Measurements from ENCODE around the gene RGS18.
"Not testable (repeated sequence)": the region's sequence is repeated elsewhere in the genome, so short reads cannot be mapped to it uniquely, and the experiment has no call there.

RGS18 gene

GRCh38 chr1:192186197-192186596 is 27.9 kb downstream of the RGS18 start:
- H3K27ac ChIP-seq (ENCODE audit: low read depth, low read length), result no peak overlapping the region
- no peaks in the 10 kb centered on the region for H3K9me3 ChIP-seq (ENCODE audit: control insufficient read depth in 1 of 2, low read length in 2 of 2)
- no peak overlapping the region for H3K4me3 ChIP-seq (ENCODE audit: low read depth in 1 of 2, low read length in 2 of 2)
- H3K9ac ChIP-seq (ENCODE audit: low read depth in 1 of 2, low read length in 2 of 2), result no peak overlapping the region
- H3K36me3 ChIP-seq (ENCODE audit: control insufficient read depth in 1 of 2, insufficient read depth in 2 of 2, low read length in 2 of 2), result no peaks in the 10 kb centered on the region
- no peaks in the 10 kb centered on the region for H3K27me3 ChIP-seq (ENCODE audit: control insufficient read depth in 1 of 2, insufficient read depth in 2 of 2, low read length in 2 of 2)
- no peaks in the 10 kb centered on the region for H3K4me1 ChIP-seq (ENCODE audit: control insufficient read depth in 1 of 2, insufficient read depth in 2 of 2, low read length in 2 of 2)

GRCh38 chr1:192190066-192190465 is 31.8 kb downstream of the RGS18 start:
- Histone ChIP-seq H3K4me3 (ENCODE audit: low read depth in 1 of 2, low read length in 2 of 2) (no peak overlapping the region), H3K4me1 (ENCODE audit: control insufficient read depth in 1 of 2, insufficient read depth in 2 of 2, low read length in 2 of 2) (no peaks in the 10 kb centered on the region), H3K9me3 (ENCODE audit: control insufficient read depth in 1 of 2, low read length in 2 of 2) (no peaks in the 10 kb centered on the region)

GRCh38 chr1:192201303-192201702 is 43.0 kb downstream of the RGS18 start:
- no peak overlapping the region for H3K9ac ChIP-seq (ENCODE audit: low read depth in 1 of 2, low read length in 2 of 2)
- H3K36me3 ChIP-seq (ENCODE audit: control insufficient read depth in 1 of 2, insufficient read depth in 2 of 2, low read length in 2 of 2), result no peaks in the 10 kb centered on the region
- H3K27ac ChIP-seq (ENCODE audit: low read depth, low read length), result no peak overlapping the region
- no peaks in the 10 kb centered on the region for H3K27me3 ChIP-seq (ENCODE audit: control insufficient read depth in 1 of 2, insufficient read depth in 2 of 2, low read length in 2 of 2)
- H3K9me3 ChIP-seq (ENCODE audit: control insufficient read depth in 1 of 2, low read length in 2 of 2), result peaks cover 5 to 12% of the 10 kb centered on the region in 2 donors
- no peak overlapping the region for H3K4me3 ChIP-seq (ENCODE audit: low read depth in 1 of 2, low read length in 2 of 2)
- no peaks in the 10 kb centered on the region for H3K4me1 ChIP-seq (ENCODE audit: control insufficient read depth in 1 of 2, insufficient read depth in 2 of 2, low read length in 2 of 2)

More at GRCh38 chr1:192190066-192190465, 31.8 kb downstream of the RGS18 start:
- Histone ChIP-seq H3K27ac (ENCODE audit: low read depth, low read length) (no peak overlapping the region), H3K9ac (ENCODE audit: low read depth in 1 of 2, low read length in 2 of 2) (no peak overlapping the region), H3K36me3 (ENCODE audit: control insufficient read depth in 1 of 2, insufficient read depth in 2 of 2, low read length in 2 of 2) (no peaks in the 10 kb centered on the region), H3K27me3 (ENCODE audit: control insufficient read depth in 1 of 2, insufficient read depth in 2 of 2, low read length in 2 of 2) (no peaks in the 10 kb centered on the region)

- Histone ChIP-seq H3K27ac (ENCODE audit: low read depth, low read length) (no peak overlapping the region), H3K27me3 (ENCODE audit: control insufficient read depth in 1 of 2, insufficient read depth in 2 of 2, low read length in 2 of 2) (no peaks in the 10 kb centered on the region), H3K9me3 (ENCODE audit: control insufficient read depth in 1 of 2, low read length in 2 of 2) (peaks cover 0 to 5% of the 10 kb centered on the region in 2 donors), H3K4me3 (ENCODE audit: low read depth in 1 of 2, low read length in 2 of 2) (no peak overlapping the region), H3K9ac (ENCODE audit: low read depth in 1 of 2, low read length in 2 of 2) (no peak overlapping the region), H3K36me3 (ENCODE audit: control insufficient read depth in 1 of 2, insufficient read depth in 2 of 2, low read length in 2 of 2) (no peaks in the 10 kb centered on the region), H3K4me1 (ENCODE audit: control insufficient read depth in 1 of 2, insufficient read depth in 2 of 2, low read length in 2 of 2) (no peaks in the 10 kb centered on the region)
These were observed 66.1 kb downstream of the RGS18 start for GRCh38 chr1:192224396-192224795.

- no peaks in the 10 kb centered on the region for H3K36me3 ChIP-seq (ENCODE audit: control insufficient read depth in 1 of 2, insufficient read depth in 2 of 2, low read length in 2 of 2)
- no peak overlapping the region for H3K27ac ChIP-seq (ENCODE audit: low read depth, low read length)
- peaks cover 0 to 5% of the 10 kb centered on the region in 2 donors for H3K9me3 ChIP-seq (ENCODE audit: control insufficient read depth in 1 of 2, low read length in 2 of 2)
- H3K27me3 ChIP-seq (ENCODE audit: control insufficient read depth in 1 of 2, insufficient read depth in 2 of 2, low read length in 2 of 2), result no peaks in the 10 kb centered on the region
- H3K4me1 ChIP-seq (ENCODE audit: control insufficient read depth in 1 of 2, insufficient read depth in 2 of 2, low read length in 2 of 2), result no peaks in the 10 kb centered on the region
- no peak overlapping the region for H3K4me3 ChIP-seq (ENCODE audit: low read depth in 1 of 2, low read length in 2 of 2)
- H3K9ac ChIP-seq (ENCODE audit: low read depth in 1 of 2, low read length in 2 of 2), result no peak overlapping the region
These were observed 66.6 kb downstream of the RGS18 start for GRCh38 chr1:192224846-192225245.

GRCh38 chr1:192225266-192225665 is 67.0 kb downstream of the RGS18 start:
- Histone ChIP-seq H3K9me3 (ENCODE audit: control insufficient read depth in 1 of 2, low read length in 2 of 2) (peaks cover 0 to 5% of the 10 kb centered on the region in 2 donors), H3K27ac (ENCODE audit: low read depth, low read length) (no peak overlapping the region)

GRCh38 chr1:192225703-192226102 is 67.4 kb downstream of the RGS18 start:
- no peak overlapping the region for H3K4me3 ChIP-seq (ENCODE audit: low read depth in 1 of 2, low read length in 2 of 2)
- no peak overlapping the region for H3K9ac ChIP-seq (ENCODE audit: low read depth in 1 of 2, low read length in 2 of 2)
- peaks cover 0 to 1% of the 10 kb centered on the region in 2 donors for H3K9me3 ChIP-seq (ENCODE audit: control insufficient read depth in 1 of 2, low read length in 2 of 2)
- no peaks in the 10 kb centered on the region for H3K36me3 ChIP-seq (ENCODE audit: control insufficient read depth in 1 of 2, insufficient read depth in 2 of 2, low read length in 2 of 2)
- no peaks in the 10 kb centered on the region for H3K27me3 ChIP-seq (ENCODE audit: control insufficient read depth in 1 of 2, insufficient read depth in 2 of 2, low read length in 2 of 2)
- H3K27ac ChIP-seq (ENCODE audit: low read depth, low read length), result no peak overlapping the region
- H3K4me1 ChIP-seq (ENCODE audit: control insufficient read depth in 1 of 2, insufficient read depth in 2 of 2, low read length in 2 of 2), result no peaks in the 10 kb centered on the region

More at GRCh38 chr1:192225266-192225665, 67.0 kb downstream of the RGS18 start:
- H3K27me3 ChIP-seq (ENCODE audit: control insufficient read depth in 1 of 2, insufficient read depth in 2 of 2, low read length in 2 of 2), result no peaks in the 10 kb centered on the region
- H3K9ac ChIP-seq (ENCODE audit: low read depth in 1 of 2, low read length in 2 of 2), result no peak overlapping the region
- H3K36me3 ChIP-seq (ENCODE audit: control insufficient read depth in 1 of 2, insufficient read depth in 2 of 2, low read length in 2 of 2), result no peaks in the 10 kb centered on the region
- no peak overlapping the region for H3K4me3 ChIP-seq (ENCODE audit: low read depth in 1 of 2, low read length in 2 of 2)
- no peaks in the 10 kb centered on the region for H3K4me1 ChIP-seq (ENCODE audit: control insufficient read depth in 1 of 2, insufficient read depth in 2 of 2, low read length in 2 of 2)

GRCh38 chr1:192227330-192227729 is 69.1 kb downstream of the RGS18 start:
- H3K27ac ChIP-seq (ENCODE audit: low read depth, low read length), result no peak overlapping the region
- H3K4me3 ChIP-seq (ENCODE audit: low read depth in 1 of 2, low read length in 2 of 2), result no peak overlapping the region
- H3K9me3 ChIP-seq (ENCODE audit: control insufficient read depth in 1 of 2, low read length in 2 of 2), result no peaks in the 10 kb centered on the region
- H3K36me3 ChIP-seq (ENCODE audit: control insufficient read depth in 1 of 2, insufficient read depth in 2 of 2, low read length in 2 of 2), result no peaks in the 10 kb centered on the region
- no peak overlapping the region for H3K9ac ChIP-seq (ENCODE audit: low read depth in 1 of 2, low read length in 2 of 2)
- no peaks in the 10 kb centered on the region for H3K4me1 ChIP-seq (ENCODE audit: control insufficient read depth in 1 of 2, insufficient read depth in 2 of 2, low read length in 2 of 2)
- H3K27me3 ChIP-seq (ENCODE audit: control insufficient read depth in 1 of 2, insufficient read depth in 2 of 2, low read length in 2 of 2), result no peaks in the 10 kb centered on the region

GRCh38 chr1:192227980-192228379 is 69.7 kb downstream of the RGS18 start:
- not testable (repeated sequence) for H3K27ac ChIP-seq (ENCODE audit: low read depth, low read length); H3K9ac ChIP-seq (ENCODE audit: low read depth in 1 of 2, low read length in 2 of 2); H3K4me3 ChIP-seq (ENCODE audit: low read depth in 1 of 2, low read length in 2 of 2); H3K4me1 ChIP-seq (ENCODE audit: control insufficient read depth in 1 of 2, insufficient read depth in 2 of 2, low read length in 2 of 2); H3K36me3 ChIP-seq (ENCODE audit: control insufficient read depth in 1 of 2, insufficient read depth in 2 of 2, low read length in 2 of 2); H3K27me3 ChIP-seq (ENCODE audit: control insufficient read depth in 1 of 2, insufficient read depth in 2 of 2, low read length in 2 of 2); H3K9me3 ChIP-seq (ENCODE audit: control insufficient read depth in 1 of 2, low read length in 2 of 2)

GRCh38 chr1:192232817-192233417 is 74.7 kb downstream of the RGS18 start:
- Histone ChIP-seq H3K4me1 (ENCODE audit: control insufficient read depth in 1 of 2, insufficient read depth in 2 of 2, low read length in 2 of 2) (no peaks in the 10 kb centered on the region), H3K9ac (ENCODE audit: low read depth in 1 of 2, low read length in 2 of 2) (no peak overlapping the region), H3K9me3 (ENCODE audit: control insufficient read depth in 1 of 2, low read length in 2 of 2) (no peaks in the 10 kb centered on the region), H3K4me3 (ENCODE audit: low read depth in 1 of 2, low read length in 2 of 2) (no peak overlapping the region), H3K36me3 (ENCODE audit: control insufficient read depth in 1 of 2, insufficient read depth in 2 of 2, low read length in 2 of 2) (no peaks in the 10 kb centered on the region), H3K27ac (ENCODE audit: low read depth, low read length) (no peak overlapping the region), H3K27me3 (ENCODE audit: control insufficient read depth in 1 of 2, insufficient read depth in 2 of 2, low read length in 2 of 2) (no peaks in the 10 kb centered on the region)

- Histone ChIP-seq H3K27ac (ENCODE audit: low read depth, low read length) (no peak overlapping the region), H3K9ac (ENCODE audit: low read depth in 1 of 2, low read length in 2 of 2) (no peak overlapping the region), H3K4me3 (ENCODE audit: low read depth in 1 of 2, low read length in 2 of 2) (no peak overlapping the region), H3K27me3 (ENCODE audit: control insufficient read depth in 1 of 2, insufficient read depth in 2 of 2, low read length in 2 of 2) (no peaks in the 10 kb centered on the region), H3K36me3 (ENCODE audit: control insufficient read depth in 1 of 2, insufficient read depth in 2 of 2, low read length in 2 of 2) (no peaks in the 10 kb centered on the region), H3K9me3 (ENCODE audit: control insufficient read depth in 1 of 2, low read length in 2 of 2) (no peaks in the 10 kb centered on the region), H3K4me1 (ENCODE audit: control insufficient read depth in 1 of 2, insufficient read depth in 2 of 2, low read length in 2 of 2) (no peaks in the 10 kb centered on the region)
These were observed 76.9 kb downstream of the RGS18 start for GRCh38 chr1:192235127-192235526.
